Measurements from ENCODE around the gene RRP9. TPM values are rescaled to one million over a fixed set of nuclear protein-coding genes. Genes with fewer than 3 reads are reported as not detected.

The RRP9 gene
- total RNA-seq, 1 donor from 2014 or later = 10.5 TPM

- no peaks in the 10 kb centered on the region for H3K79me2 ChIP-seq (ENCODE audit: low read depth)
- no peak overlapping the region for H3K9ac ChIP-seq
- H3K27me3 ChIP-seq = peaks cover 56% of the 10 kb centered on the region
- H3K4me1 Mint-ChIP-seq = peaks cover 29% of the 10 kb centered on the region
- no peak overlapping the region for H3K4me2 ChIP-seq
- peaks cover 14% of the 10 kb centered on the region for H3K27me3 Mint-ChIP-seq (ENCODE audit: insufficient read depth, low read depth)
- H2AFZ ChIP-seq (replicated peaks) = no peak overlapping the region
- H3K4me3 Mint-ChIP-seq = no peak overlapping the region
- H3K4me1 ChIP-seq = peaks cover 34% of the 10 kb centered on the region
- peaks cover 37% of the 10 kb centered on the region for H3F3A ChIP-seq (ENCODE audit: low read depth)
- no peak for DNase-seq (ENCODE audit: low spot score)
- no peak overlapping the region for H3K4me3 ChIP-seq
- H3K36me3 ChIP-seq = no peaks in the 10 kb centered on the region
- no peak overlapping the region for H3K27ac ChIP-seq
- H3K9me3 ChIP-seq (ENCODE audit: low read depth) = no peaks in the 10 kb centered on the region
- TF ChIP-seq EZH2 (IDR thresholded peaks at IDR 0.05) (no peak), EZH2phosphoT487 (IDR thresholded peaks at IDR 0.05) (no peak), CTCF (IDR thresholded peaks at IDR 0.05) (no peak)
- no peak overlapping the region for H3K27ac Mint-ChIP-seq
- peaks cover 3% of the 10 kb centered on the region for H3K36me3 Mint-ChIP-seq
- peaks cover 62% of the 10 kb centered on the region for H4K20me1 ChIP-seq (ENCODE audit: low read depth)
- no peaks in the 10 kb centered on the region for H3K9me3 Mint-ChIP-seq
Measured at GRCh38 chr3:51959651-51960050, 17.9 kb upstream of the RRP9 start.

DNA sequence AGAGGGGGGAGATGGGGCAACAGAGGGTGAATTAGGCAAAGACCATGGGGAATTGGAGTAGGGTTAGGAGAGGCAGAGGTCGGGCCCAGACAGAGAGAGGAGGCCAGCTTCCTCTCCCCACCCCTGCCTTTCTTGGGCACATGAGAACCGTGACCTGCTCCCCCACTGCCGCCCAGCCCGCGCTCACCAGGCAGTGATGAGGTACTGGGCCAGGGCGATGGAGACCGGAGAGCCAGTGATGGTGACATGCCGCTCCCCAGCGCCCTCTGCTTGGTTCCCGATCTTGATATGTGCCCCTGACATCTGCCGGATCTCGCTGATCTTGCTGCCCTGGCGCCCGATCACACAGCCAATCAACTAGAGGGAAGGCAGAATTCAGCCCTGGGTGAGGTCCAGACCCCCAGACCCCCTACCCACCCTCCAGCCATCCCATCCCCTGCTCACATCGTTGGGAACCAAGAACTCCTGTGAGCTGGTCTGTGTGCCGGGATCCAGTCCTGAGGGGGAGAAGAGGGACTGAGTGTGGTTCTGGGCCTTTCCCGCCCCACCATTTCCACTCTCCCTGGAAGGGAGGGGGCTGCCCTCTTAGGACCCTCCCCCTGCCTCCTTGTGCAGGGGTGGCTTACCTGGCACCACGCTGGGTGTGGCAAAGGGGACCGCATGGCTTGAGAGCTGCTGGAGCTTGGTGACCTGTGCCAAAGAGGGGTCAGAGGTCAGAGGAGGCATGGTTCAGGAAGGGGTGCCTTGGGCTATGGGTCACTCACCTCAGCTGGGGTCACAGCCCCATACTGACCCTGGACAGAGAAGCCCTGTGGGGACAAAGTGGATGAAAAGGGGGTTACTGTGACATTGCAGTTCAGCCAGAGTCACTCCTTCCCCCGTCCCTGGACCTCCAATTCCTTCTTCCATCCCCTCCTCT lies 17.2 kb upstream of the RRP9 start:
- no peak overlapping the region for H3K9ac ChIP-seq
- peaks cover 54% of the 10 kb centered on the region for H4K20me1 ChIP-seq (ENCODE audit: low read depth)

DNA sequence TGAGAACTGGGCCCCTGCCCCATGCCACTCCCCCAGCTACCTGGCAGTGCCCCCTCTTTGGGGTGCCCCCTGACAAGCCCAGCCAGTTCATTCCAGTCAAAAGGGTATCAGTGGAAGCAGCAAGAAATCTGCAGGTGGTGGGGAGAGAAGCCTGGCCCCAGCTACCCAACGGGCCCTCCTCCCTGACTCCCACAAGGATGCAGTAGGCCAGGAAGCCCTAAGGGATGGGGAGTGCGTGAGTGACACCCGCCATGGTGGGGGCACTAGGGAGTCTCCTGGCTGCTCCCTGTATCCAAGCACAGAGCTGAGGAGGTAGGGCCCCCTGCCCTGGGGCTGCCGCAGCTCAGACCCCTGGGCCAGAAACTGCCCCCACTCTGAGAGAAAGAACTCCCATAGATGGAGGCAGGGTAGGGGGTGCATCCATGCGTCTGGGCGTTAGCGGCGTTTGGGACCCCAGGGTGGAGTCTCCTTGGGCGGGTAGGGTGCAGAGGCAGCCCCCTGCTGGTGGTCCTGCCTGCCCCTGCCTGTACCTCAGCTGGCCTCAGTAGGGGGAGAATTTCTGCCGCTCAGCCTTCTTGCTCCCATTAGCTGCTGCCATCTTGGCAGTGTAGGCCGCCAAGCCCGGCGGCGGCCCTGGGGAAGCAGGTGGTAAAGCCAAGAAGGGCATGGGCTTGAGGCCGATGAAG lies 16.0 kb upstream of the RRP9 start:
- Histone ChIP-seq H3K36me3 (no peaks in the 10 kb centered on the region), H3K4me1 (peaks cover 17% of the 10 kb centered on the region), H2AFZ (replicated peaks) (no peak overlapping the region), H3K79me2 (ENCODE audit: low read depth) (no peaks in the 10 kb centered on the region), H3F3A (ENCODE audit: low read depth) (peaks cover 29% of the 10 kb centered on the region), H4K20me1 (ENCODE audit: low read depth) (peaks cover 42% of the 10 kb centered on the region), H3K9ac (no peak overlapping the region), H3K4me2 (no peak overlapping the region), H3K9me3 (ENCODE audit: low read depth) (no peaks in the 10 kb centered on the region), H3K27me3 (peaks cover 66% of the 10 kb centered on the region), H3K4me3 (no peak overlapping the region), H3K27ac (no peak overlapping the region)
- TF ChIP-seq CTCF (IDR thresholded peaks at IDR 0.05) = no peak
- TF ChIP-seq EZH2 (IDR thresholded peaks at IDR 0.05) = no peak
- no peak for TF ChIP-seq EZH2phosphoT487 (IDR thresholded peaks at IDR 0.05)
- Mint-ChIP-seq H3K27me3 (ENCODE audit: insufficient read depth, low read depth) (peaks cover 6% of the 10 kb centered on the region), H3K36me3 (peaks cover 3% of the 10 kb centered on the region), H3K9me3 (no peaks in the 10 kb centered on the region), H3K4me3 (no peak overlapping the region), H3K4me1 (peaks cover 22% of the 10 kb centered on the region), H3K27ac (no peak overlapping the region)
- no peak for DNase-seq (ENCODE audit: low spot score)

More for the DNA sequence above, 17.2 kb upstream of the RRP9 start:
- Histone ChIP-seq H3K4me2 (no peak overlapping the region), H3K27ac (no peak overlapping the region), H3K4me3 (no peak overlapping the region), H3K36me3 (no peaks in the 10 kb centered on the region), H3K4me1 (peaks cover 26% of the 10 kb centered on the region), H3K9me3 (ENCODE audit: low read depth) (no peaks in the 10 kb centered on the region), H3K79me2 (ENCODE audit: low read depth) (no peaks in the 10 kb centered on the region), H2AFZ (replicated peaks) (no peak overlapping the region), H3F3A (ENCODE audit: low read depth) (peaks cover 37% of the 10 kb centered on the region), H3K27me3 (peaks cover 64% of the 10 kb centered on the region)
- TF ChIP-seq EZH2 (IDR thresholded peaks at IDR 0.05) = no peak
- DNase-seq (ENCODE audit: low spot score) = no peak
- no peaks in the 10 kb centered on the region for H3K9me3 Mint-ChIP-seq
- no peak overlapping the region for H3K4me3 Mint-ChIP-seq
- H3K27me3 Mint-ChIP-seq (ENCODE audit: insufficient read depth, low read depth) = peaks cover 12% of the 10 kb centered on the region
- peaks cover 3% of the 10 kb centered on the region for H3K36me3 Mint-ChIP-seq
- no peak overlapping the region for H3K27ac Mint-ChIP-seq
- peaks cover 23% of the 10 kb centered on the region for H3K4me1 Mint-ChIP-seq

Measured in neural progenitor cell (in vitro differentiated cells).